Lung microvascular endothelial cell (primary cell): Measurements from ENCODE around the gene NDUFB11. TPM values are rescaled to one million over a fixed set of nuclear protein-coding genes. Genes with fewer than 3 reads are reported as not detected.
A peak's percentile ranks its signal among the peaks of the same experiment; 100 is the strongest.

Source experiments
- DNase-seq, 2 donors: peaks; one replicate each; pipeline versions ENCODE4 v3.0.0 to v3.0.0-alpha.2; 2010; ENCODE audit warnings: low read depth in 2 of 2
- total RNA-seq: library from RNA; depleted of rRNA; stranded (reverse); fragments of >200 nt; gene quantifications from 2 replicates; pipeline ENCODE4 v1.2.1, GENCODE V29; 2014

NDUFB11 gene
- total RNA-seq, 1 donor from 2014 or later = 98.4 TPM

DNA sequence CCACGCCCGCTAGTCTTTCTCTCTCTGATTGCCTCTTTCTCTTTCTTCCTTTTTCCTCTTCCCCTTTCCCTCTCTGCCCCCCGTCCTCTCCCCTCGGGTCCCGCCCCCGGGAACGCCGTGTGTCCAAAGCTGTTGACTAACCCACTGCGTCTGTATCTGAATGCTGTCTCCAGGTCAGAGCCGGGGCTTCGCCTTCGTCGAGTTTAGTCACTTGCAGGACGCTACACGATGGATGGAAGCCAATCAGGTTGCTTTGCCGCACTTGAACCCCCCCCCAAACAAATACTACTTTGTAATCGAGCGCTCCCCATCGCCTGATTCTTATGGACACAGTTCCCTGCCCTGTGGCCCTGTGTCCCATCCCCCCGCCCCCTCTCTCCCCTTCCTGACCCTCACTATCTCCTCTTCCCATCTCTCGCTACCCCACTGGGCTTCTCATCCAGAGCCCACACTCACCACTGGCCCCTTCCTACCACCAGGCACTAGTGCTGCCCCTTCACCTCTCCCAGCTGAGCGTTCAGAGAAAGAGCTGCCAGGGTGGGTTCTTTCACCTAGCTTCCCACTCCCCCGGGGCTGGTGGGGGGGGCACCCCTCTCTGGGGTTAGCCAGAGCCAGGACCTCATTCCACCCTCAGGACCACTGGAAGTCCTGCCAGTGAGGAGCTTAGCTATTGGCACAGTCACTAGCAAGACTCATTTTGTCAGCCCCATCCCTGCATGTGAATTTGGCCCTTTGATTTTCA, 30.5 kb upstream of the NDUFB11 start:
- no peak for DNase-seq

DNA sequence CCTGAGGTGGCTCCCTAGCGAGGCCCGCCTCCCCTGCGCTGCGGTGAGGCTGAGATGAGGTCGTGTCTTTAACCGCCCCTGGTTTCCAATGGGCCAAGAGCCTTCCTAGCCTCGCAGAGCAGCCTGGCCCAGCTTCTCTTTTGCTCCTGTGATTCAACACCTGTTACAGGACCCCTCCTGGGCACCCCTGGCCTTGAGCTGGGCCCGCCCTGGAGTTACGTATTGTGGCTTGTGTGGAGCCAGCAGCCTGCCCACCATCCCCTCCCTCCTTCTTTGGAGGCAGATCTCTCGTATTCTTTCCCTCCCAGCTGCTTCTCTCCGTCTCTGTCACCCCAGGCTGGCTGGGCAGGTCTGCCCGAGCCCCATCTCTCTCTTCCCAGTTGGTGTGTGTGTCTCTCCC, 29.9 kb upstream of the NDUFB11 start:
- no peak for DNase-seq

DNA sequence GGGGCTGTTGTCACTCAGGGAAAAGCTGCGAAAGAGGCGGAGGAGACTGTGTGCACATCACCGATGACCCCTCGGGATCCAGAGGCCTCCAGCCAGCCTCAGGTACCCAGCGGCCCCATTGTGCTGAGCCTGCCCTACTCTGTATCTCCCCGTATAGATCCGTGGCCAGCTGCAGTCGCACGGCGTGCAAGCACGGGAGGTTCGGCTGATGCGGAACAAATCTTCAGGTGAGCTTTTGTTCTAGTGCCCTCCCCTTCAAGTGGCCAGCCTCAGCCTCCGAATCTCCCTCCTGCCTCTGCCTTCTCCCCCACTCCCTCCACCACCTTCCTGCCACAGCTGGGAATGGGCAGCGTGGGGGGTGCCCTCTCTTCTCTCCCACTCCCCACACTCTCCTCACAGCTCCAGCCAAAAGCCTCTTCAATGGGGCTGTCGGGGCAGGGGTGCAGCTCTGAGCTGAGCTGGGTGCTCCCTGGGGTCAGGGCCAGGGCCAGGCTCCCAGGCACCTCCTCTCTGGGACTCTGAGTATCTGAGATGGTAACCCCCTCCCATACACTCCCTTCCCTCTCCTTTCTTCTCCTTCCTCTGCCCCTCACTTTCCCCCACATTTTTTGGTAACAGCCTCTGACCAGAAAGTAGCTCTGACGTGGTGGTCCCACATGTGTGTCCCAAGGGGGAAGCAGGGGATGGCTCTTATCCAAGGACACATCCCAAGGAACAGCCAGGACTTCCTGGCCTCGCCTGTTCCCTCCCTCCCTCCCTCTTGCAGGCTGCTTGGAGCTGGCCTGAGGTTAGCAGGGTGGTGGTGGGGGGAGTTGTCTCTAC, 28.7 kb upstream of the NDUFB11 start:
- no peak for DNase-seq

DNA sequence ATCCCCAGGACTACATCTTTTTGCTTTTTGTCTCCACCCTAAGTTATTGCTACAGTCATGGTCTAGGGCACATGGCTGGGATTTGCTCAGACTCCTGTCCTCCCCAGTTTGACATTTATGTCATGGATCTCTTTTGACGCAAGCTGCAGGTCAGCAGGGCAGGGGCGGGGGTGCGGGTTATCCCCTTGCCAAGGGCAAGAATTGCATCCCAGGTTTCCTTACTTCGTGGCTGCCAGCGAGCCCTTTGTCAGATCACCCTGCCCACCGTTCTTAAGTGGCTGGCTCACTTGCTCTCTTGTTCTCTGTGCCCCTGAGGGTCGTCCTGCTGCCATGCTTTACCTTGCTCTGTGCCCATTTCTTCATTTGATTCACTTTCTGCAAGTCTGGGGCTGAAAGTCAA, 28.0 kb upstream of the NDUFB11 start:
- DNase-seq = no peak

DNA sequence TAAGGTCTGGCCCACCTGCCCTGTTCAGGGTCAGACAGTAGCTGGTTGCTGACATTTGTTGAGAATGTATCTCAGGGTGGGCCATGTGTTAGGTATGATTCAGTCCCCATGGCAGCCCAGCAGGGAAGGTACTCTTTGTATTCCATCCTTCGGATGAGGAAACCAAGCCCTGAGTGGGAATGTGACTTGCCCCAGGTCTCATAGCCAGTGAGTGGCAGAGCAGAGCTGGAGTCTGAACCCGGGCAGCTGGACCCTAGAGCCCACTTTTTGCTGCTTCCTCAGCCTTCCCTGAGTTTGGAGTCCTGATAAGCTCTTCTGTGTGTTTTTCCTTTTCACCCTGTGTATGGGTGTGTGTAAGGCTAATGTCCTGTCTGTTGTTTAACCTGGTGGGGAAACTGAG, 27.5 kb upstream of the NDUFB11 start:
- DNase-seq = no peak

DNA sequence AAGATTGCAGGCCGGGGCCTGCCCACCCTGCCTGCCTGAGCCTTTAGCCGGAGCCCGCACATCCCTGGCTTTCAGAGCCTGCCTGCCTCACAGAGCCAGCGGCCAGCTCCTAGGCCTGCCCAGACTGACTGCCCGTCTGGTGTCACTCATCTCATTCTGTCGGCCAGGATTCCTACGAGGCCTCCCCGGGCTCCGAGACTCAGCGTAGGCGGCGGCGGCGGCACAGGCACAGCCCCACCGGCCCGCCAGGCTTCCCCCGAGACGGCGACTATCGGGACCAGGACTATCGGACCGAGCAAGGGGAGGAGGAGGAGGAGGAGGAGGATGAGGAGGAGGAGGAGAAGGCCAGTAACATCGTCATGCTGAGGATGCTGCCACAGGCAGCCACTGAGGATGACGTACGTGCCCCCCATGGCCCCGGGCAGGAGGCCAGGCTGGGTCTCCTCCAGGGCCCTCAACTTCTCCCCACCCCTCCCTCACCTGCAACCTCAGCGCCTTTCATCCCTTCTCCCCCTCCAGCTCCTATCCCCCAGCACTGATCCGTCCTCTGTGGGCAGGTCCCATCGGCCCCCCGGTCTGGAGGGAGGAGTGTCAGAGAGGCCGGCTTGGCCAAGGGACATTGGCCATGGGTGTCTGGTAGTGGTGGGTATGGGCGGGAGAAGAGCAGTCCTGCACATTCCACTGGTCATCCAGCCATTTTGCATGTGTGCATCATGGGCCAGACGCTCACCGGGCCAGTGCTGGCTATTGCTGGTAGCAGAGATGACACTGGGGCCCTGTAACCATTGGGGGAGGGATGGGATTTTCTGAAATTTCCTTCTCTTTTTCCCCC, 26.6 kb upstream of the NDUFB11 start:
- no peak for DNase-seq

DNA sequence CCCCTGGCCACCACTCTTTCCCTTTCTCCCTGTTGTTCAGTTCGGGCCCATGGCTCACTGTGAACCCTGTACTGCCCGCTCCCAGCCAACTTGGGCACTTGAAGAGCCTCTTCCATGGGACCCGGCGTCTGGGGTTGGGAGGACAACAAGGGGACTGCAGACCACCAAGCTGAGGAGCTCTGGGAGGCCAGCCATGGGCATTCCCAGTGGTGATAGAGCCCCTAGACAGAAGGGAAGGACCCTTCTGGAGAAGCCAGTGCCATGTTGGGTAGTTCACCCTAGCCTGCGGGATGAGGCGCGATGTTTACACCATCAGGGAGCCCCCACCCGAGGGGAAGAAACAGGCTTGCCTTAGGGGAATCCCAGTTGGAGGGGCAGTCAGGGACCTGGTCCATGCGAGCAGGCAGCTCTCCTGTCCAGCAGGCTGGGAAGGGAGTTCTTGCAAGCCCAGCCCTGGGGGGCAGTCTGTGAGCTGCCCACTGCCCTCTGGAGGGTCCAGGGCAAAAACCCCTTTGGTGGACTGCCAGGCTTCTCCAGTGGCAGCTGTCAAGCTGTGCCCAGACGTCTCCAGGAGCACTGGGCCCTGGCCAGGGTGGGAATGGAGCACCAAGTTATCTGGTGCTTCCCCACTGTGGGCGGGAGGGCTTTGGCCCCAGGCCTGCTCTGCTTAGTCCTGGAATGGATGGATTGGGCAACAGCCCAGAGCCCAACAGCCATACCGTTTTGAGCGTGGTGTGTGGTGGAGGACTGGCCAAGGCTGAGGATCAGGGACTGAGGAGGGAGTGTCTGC, 25.4 kb upstream of the NDUFB11 start:
- DNase-seq = no peak

DNA sequence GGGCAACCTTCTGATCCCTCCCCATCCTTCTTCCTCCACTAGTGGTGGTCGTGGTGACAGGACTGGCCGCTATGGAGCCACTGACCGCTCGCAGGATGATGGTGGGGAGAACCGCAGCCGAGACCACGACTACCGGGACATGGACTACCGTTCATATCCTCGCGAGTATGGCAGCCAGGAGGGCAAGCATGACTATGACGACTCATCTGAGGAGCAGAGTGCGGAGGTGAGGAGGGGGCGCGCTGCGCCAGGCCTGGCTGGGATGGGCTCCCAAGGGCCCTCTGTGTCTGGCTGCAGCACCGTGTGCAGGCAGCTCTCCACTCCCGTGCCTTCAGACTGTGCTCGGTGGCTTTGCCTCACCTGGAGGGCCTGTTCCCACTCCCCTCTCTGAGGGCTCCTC, 24.8 kb upstream of the NDUFB11 start:
- DNase-seq = no peak

DNA sequence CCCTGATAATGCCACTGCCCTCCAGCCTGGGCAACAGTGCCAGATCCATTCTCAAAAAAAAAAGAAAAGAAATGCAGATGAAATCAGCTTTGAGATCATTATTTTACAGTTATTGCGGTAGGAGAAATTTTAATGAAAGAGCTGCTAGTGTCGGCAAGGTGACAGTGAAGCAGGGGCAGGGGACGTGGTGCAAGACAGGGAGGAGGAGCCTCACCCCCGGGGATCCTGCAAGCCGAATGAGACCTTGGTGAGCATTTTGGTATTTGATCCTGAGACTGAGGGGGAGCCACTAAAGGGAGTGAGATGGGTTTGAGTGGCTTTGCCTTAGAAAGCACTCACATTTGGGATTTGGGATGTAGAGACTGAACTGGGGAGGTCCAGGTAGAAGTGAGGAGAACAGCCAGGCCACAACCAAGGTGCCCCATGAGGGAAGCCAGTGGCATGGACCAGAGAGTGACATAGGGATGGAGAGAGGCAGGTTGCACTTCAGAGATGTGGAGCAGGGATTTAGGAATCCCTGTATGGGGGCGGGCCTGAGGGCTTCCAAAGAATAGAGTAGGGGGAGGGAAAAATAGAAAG, 24.1 kb upstream of the NDUFB11 start:
- DNase-seq = no peak

DNA sequence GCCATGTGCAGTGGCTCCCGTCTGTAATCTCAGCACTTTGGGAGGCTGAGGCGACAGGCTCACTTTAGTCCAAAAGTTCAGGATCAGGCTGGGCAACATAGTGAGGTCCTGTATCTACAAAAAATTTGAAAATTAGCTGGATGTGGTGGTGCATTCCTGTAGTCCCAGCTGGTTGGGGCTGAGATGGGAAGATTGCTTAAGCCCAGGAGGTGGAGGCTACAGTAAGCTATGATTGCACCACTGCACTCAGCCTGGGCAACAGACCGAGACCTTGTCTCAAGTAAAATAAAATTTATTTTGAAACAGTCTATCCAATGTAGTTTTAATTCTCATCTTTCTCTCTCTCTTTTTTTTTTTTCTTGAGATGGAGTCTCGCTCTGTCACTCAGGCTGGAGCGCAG, 21.6 kb upstream of the NDUFB11 start:
- DNase-seq = no peak

DNA sequence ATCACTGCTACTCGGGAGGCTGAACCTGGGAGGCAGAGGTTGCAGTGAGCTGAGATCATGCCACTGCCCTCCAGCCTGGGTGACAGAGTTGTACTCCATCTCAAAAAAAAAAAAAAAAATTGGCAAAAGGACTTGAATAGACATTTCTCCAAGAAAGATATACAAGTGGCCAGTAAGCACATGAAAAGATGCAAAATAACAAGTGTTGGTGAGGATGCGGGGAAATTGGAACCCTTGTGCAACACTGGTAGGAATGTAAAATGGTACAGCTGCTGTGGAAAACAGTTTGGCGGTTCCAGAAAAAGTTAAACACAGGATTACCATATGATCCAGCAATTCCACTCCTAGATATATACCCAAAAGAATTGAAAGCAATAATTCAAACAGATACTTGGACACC, 19.9 kb upstream of the NDUFB11 start:
- no peak for DNase-seq

DNA sequence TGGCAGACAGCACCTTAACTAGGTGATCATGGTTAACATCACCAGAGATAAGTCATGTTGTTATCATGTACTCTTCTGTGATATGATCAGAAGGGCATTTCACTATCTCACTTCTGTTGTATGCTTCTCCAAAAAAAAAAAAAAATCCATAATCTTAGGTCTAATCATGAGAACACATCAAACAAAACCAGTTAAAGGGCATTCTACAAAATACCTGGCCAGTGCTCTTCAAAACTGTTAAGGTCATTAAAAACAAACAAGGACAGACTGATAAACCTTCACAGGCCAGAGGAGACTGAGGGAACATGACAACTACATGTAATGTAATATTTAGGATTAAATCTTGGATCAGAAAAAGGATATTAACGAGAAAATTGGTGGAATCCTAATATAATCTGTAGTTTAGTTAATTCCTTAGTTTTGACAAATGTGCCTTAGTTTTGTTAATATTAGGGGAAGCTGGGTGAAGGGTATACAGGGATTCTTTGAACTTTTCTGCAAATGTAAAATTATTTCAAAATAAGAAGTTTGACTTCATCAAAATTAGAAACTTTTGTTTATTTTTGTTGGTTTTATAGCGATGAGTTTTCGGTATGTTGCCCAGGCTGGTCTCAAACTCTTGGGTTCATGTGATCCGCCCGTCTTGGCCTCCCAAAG, 18.6 kb upstream of the NDUFB11 start:
- no peak for DNase-seq

DNA sequence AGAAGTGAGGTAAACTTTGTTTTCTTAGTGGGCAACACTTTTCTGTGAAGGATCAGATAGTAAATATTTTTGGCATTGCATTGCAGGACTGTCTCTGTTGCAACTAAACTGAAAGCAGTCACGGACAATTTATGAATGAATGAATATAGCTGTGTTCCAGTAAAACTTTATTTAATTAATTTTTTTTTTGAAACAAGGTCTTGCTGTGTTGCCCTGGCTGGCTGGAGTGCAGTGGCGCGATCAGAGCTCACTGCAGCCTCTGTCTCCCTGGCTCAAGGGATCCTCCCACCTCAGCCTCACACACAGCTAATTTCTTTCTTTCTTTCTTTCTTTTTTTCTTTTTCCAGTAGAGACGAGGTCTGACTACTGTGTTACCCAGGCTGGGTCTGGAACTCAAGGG, 16.3 kb upstream of the NDUFB11 start:
- no peak for DNase-seq

DNA sequence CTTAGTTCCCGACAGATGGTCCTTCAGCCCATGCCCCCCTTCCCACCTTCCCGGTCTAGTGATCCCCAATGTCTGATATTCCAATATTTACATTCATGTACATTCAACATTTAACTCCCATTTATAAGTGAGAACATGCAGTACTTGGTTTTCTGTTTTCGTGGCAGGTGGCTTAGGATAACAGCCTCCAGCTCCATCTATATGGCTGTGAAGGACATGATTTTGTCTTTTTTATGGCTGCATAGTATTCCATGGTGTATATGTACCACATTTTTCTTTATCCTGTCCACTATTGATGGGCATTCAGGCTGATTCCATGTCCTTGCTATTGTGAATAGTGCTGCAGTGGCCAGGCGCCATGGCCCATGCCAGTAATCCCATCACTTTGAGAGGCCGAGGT, 14.3 kb upstream of the NDUFB11 start:
- no peak for DNase-seq

DNA sequence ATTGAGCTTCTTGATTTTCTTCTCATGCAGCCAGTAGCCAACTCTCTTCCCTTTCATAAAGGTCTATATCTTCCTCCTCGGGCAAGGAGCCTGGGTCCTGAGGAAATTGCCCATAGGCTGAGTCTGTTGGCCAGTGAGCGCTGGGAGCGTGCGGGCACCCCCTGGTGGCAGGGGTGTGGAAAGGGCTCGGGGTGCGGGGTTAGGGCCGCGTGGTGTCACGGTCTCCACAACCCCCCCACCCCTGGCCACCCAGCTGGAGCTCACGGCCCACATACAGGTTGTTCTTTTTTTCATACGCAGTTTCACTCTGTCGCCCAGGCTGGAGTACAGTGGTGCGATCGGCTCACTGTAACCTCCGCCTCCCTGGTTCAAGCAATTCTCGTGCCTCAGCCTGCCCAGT, 13.6 kb upstream of the NDUFB11 start:
- DNase-seq = no peak

DNA sequence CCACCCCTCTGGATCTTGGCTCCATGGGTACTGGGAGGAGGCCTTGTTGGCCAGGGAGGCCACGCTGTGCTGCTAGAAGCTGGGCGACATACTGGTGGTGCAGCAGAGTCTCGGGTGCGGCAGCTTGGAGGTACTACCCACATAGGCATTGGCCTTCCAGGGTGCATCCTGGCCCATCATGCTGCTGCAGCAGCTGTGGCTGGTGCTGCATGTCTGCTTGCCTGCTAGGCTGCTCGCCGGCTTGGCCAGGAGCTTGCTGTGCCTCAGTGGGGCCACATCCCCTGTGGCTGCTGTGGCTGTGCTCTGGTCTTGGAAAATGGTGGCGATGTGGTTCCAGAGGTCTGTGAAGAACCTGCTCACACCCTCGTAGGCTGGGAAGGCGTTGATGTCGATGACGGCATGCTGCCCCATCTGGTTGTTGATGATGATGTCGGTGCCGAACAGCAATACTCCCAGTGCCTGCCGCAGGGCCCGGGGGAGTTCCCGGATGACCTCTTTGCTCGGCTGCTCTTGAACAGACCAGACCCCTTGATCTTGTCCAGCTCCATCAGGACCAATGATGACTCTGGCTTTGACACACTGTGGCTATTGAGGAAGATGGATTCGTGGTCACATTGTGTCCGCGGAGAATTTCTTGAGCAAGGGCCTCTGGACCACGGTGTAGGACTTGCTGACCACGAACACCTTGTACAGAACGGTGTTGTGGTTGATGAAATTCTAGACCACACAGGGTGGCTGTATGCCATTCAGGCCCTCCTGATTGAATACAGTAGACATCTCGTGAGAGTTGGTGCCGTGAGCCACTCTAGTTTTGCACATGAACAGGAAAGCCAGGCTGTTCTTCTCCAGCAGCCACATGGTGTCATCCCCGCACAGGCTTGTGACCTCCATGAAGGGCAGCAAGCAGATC, 12.4 kb upstream of the NDUFB11 start:
- no peak for DNase-seq

DNA sequence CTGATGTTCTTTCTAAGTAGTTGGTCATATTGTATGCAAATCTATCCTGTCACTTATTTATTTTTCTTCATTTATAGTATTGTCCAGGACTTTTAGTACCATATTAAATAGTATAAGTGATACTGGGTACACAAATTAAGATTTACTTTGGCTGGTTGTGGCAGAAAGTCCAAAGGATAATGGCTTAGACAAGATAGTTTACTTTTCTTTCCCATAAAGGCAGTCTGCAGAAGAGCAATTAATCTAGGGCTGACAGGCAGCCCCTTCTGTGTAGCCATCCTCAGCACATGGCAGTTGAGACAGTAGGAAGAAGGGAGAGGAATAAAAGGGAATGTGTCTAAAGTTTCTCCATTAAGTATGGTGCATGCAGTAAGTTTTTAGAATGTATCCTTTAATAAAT, 6.9 kb upstream of the NDUFB11 start:
- DNase-seq = no peak

DNA sequence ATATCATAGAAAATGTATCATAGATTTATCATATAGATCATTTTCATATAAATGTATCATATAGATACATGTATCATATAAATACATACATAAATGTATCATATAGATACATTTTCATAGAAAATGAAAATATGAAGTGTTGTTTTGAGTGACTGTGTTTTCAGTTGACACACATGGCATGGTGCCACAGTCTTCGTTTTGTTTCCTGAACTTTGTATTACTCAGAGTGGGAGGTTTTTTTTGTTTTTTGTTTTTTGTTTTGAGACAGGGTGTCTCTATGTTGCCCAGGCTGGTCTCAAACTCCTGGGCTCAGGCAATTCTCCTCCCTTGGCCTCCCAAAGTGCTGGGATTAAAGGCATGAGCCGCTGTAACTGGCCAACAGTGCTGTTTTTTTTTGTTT, 4.4 kb upstream of the NDUFB11 start:
- peak; percentile 68 to 69 for DNase-seq
